SJSA1 (cell line): ENCODE results near the gene L1TD1. TPM values are rescaled to one million over a fixed set of nuclear protein-coding genes. Genes with fewer than 3 reads are reported as not detected.
"Not testable (repeated sequence)": the region's sequence is repeated elsewhere in the genome, so short reads cannot be mapped to it uniquely, and the experiment has no call there.

ENCODE experiments used
- DNase-seq, 2 experiments: peaks; one replicate each; pipeline ENCODE4 v3.0.0-alpha.2; 2015 to 2020; ENCODE audit warnings: low spot score in 2 of 2, low read depth in 1 of 2
- H3K27ac ChIP-seq: fragments of 250-450 bp; sonication (Bioruptor Pico); 2 replicates; pipeline ENCODE4 v1.5.1; 2020; ENCODE audit warnings: mild to moderate bottlenecking, moderate library complexity
- H3K27me3 ChIP-seq: fragments of 250-450 bp; sonication (Bioruptor Pico); replicated peaks from 2 replicates; pipeline ENCODE4 v1.5.1; 2020; ENCODE audit warnings: mild to moderate bottlenecking, moderate library complexity
- H3K36me3 ChIP-seq: fragments of 250-450 bp; sonication (Bioruptor Pico); 2 replicates; pipeline ENCODE4 v1.5.1; 2020; ENCODE audit warnings: mild to moderate bottlenecking
- H3K4me1 ChIP-seq: fragments of 250-450 bp; sonication (Bioruptor Pico); replicated peaks from 2 replicates; pipeline ENCODE4 v1.6.1; 2021; ENCODE audit warnings: mild to moderate bottlenecking
- H3K4me3 ChIP-seq: fragments of 250-450 bp; sonication (Bioruptor Pico); 2 replicates; pipeline ENCODE4 v1.5.1; 2020; ENCODE audit warnings: mild to moderate bottlenecking
- H3K9me3 ChIP-seq: fragments of 250-450 bp; sonication (Bioruptor Pico); replicated peaks from 2 replicates; pipeline ENCODE4 v1.5.1; 2020; ENCODE audit warnings: mild to moderate bottlenecking
- total RNA-seq: library from RNA; depleted of rRNA; stranded (reverse); fragments of >200 nt; shearing (Covaris generic); gene quantifications from 2 replicates; pipeline ENCODE4 v1.2.3, GENCODE V29; 2014

L1TD1 gene
- total RNA-seq, 1 experiment from 2014 or later = not detected

DNA sequence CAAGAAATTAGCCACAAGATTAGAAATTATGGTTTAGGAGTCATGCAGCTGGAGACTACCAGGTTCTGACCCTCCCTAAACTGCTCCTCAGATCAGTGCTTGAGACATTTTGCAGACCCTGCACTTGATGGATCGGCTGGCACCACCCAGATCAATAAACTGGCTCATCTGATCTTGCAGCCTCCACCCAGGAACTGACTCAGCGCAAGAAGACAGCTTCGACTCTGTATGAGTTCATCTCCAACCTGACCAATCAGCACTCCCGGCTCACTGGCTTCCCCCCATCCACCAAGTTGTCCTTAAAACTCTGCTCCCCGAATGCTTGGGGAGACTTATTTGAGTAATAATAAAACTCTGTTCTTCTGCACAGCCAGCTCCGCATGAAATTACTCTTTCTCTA lies 40.0 kb downstream of the L1TD1 start:
- Histone ChIP-seq H3K9me3 (no peaks in the 10 kb centered on the region), H3K4me1 (no peaks in the 10 kb centered on the region), H3K4me3 (no peak overlapping the region), H3K27ac (no peak overlapping the region), H3K27me3 (no peaks in the 10 kb centered on the region), H3K36me3 (no peaks in the 10 kb centered on the region)
- no peak for DNase-seq

GRCh38 chr1:62235576-62235975 lies 40.9 kb downstream of the L1TD1 start:
- Histone ChIP-seq H3K27ac (no peak overlapping the region), H3K4me1 (no peaks in the 10 kb centered on the region), H3K27me3 (no peaks in the 10 kb centered on the region), H3K9me3 (no peaks in the 10 kb centered on the region), H3K4me3 (no peak overlapping the region), H3K36me3 (no peaks in the 10 kb centered on the region)
- no peak for DNase-seq

DNA sequence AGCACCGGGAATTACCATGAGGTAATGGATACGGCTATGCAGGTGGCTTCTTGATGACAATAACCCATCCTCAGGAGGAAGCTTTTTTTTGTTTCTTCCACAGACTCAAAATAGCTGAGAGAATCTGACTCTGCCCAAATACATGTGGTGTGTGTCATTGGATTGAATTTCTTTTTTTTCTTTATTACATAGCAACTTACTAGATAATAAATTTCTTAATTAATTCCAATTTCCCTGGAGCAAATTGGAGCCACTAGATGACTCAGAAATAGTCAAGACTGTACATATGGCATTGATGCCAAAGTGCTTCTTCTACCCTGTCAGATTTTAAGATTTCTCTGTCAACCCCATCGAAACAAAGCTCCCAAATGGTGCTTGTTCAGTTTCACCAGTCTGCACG lies 42.7 kb downstream of the L1TD1 start:
- Histone ChIP-seq H3K4me1 (no peaks in the 10 kb centered on the region), H3K9me3 (no peaks in the 10 kb centered on the region), H3K4me3 (no peak overlapping the region), H3K27me3 (no peaks in the 10 kb centered on the region), H3K27ac (no peak overlapping the region), H3K36me3 (no peaks in the 10 kb centered on the region)
- no peak for DNase-seq

GRCh38 chr1:62237950-62238374 lies 43.3 kb downstream of the L1TD1 start:
- no peak overlapping the region for H3K4me3 ChIP-seq
- no peaks in the 10 kb centered on the region for H3K36me3 ChIP-seq
- H3K9me3 ChIP-seq = no peaks in the 10 kb centered on the region
- DNase-seq = no peak
- H3K4me1 ChIP-seq = no peaks in the 10 kb centered on the region
- H3K27me3 ChIP-seq = no peaks in the 10 kb centered on the region
- H3K27ac ChIP-seq = no peak overlapping the region

DNA sequence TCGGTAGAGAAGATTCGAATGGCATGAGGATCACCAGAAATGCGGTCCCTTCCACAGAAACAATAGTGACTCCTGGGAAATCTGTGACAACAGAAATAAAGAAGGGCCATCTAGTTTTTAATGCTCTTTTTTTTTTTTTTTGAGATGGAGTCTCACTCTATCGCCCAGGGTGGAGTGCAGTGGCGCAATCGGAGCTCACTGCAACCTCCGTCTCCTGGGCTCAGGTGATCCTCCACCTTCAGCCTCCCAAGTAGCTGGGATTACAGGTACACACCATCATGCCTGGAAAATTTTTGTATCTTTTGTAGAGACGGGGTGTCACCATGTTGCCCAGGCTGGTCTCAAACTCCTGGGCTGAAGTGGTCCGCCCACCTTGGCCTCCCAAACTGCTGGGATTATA lies 43.9 kb downstream of the L1TD1 start:
- Histone ChIP-seq H3K4me3 (no peak overlapping the region), H3K27me3 (no peaks in the 10 kb centered on the region), H3K36me3 (no peaks in the 10 kb centered on the region), H3K27ac (no peak overlapping the region), H3K9me3 (no peaks in the 10 kb centered on the region), H3K4me1 (no peaks in the 10 kb centered on the region)
- DNase-seq = no peak

DNA sequence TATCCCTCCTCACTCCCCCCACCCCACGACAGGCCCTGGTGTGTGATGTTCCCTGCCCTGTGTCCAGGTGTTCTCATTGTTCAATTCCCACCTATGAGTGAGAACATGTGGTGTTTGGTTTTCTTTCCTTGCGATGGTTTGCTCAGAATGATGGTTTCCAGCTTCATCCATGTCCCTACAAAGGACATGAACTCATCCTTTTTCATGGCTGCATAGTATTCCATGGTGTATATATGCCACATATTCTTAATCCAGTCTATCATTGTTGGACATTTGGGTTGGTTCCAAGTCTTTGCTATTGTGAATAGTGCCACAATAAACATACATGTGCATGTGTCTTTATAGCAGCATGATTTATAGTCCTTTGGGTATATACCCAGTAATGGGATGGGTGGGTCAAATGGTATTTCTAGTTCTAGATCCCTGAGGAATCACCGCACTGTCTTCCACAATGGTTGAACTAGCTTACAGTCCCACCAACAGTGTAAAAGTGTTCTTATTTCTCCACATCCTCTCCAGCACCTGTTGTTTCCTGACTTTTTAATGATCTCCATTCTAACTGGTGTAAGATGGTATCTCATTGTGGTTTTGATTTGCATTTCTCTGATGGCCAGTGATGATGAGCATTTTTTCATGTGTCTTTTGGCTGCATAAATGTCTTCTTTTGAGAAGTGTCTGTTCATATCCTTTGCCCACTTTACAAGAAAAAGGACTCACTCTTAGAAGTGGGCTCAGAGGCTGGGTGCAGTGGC lies 45.2 kb downstream of the L1TD1 start:
- H3K36me3 ChIP-seq = not testable (repeated sequence)

DNA sequence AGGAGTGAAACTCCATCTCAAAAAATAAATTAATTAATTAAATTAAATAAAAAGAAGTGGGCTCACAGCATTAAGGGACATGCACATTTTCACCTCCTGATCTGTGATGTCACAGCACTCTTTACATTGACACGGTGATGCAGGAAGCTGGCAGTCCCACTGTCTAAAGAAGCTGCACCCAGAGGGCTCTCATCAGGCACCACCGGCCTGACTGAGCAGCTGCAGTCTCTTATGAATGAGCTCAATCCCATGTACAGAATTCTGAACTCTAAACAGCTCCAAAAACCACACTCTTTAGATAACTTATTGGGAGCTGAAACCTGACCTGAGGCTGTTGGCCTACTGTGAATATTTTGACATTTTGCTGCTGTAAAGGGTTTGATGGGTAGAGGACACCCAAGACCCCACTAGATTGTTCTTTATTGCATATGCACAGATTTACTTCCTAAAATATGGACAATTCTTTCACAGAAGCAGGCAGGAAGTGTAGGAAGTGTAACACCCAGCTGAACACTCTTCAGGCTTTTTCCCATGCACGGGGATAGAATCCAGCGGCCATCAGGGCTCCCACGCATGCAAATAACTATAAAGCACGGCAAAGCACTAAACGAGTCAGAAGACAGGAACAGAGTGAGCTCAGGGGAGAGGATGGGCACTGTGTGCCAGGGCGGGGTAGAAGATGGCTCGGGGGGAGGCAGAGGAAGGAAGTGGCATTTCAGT lies 46.2 kb downstream of the L1TD1 start:
- Histone ChIP-seq H3K4me1 (no peaks in the 10 kb centered on the region), H3K27me3 (no peaks in the 10 kb centered on the region), H3K4me3 (no peak overlapping the region), H3K36me3 (no peaks in the 10 kb centered on the region), H3K27ac (no peak overlapping the region), H3K9me3 (no peaks in the 10 kb centered on the region)
- no peak for DNase-seq

More for the DNA sequence above, 45.2 kb downstream of the L1TD1 start:
- not testable (repeated sequence) for H3K27me3 ChIP-seq, H3K4me1 ChIP-seq, H3K4me3 ChIP-seq, H3K9me3 ChIP-seq, H3K27ac ChIP-seq, DNase-seq

- DNase-seq = no peak
- H3K9me3 ChIP-seq = no peaks in the 10 kb centered on the region
- no peaks in the 10 kb centered on the region for H3K4me1 ChIP-seq
- no peak overlapping the region for H3K4me3 ChIP-seq
- no peak overlapping the region for H3K27ac ChIP-seq
- H3K36me3 ChIP-seq = no peaks in the 10 kb centered on the region
- no peaks in the 10 kb centered on the region for H3K27me3 ChIP-seq
These were observed 46.9 kb downstream of the L1TD1 start for GRCh38 chr1:62241371-62242131.

GRCh38 chr1:62244380-62244779 lies 49.7 kb downstream of the L1TD1 start:
- not testable (repeated sequence) for H3K36me3 ChIP-seq, DNase-seq, H3K4me1 ChIP-seq, H3K9me3 ChIP-seq, H3K27ac ChIP-seq, H3K27me3 ChIP-seq, H3K4me3 ChIP-seq

DNA sequence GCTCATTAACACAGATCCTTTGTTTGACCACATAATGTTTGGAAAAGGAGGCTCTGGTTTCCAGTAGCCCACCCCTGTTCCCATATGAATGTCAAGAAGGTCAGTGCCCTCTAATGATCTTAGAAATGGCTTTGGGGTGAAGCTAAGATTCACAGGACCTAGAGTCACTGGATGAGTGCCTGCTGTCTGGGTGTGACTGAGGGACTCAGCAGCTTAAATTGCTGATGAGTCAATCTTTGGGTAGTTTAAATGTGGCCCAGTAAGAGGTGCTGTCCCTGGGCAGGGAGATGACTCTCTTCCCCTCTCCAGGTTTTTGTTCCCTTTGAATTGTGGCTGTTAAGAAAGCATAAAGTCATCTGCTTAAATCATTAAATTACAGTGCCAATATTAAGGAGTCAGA lies 50.6 kb downstream of the L1TD1 start:
- H3K36me3 ChIP-seq = no peaks in the 10 kb centered on the region
- DNase-seq = no peak
- H3K27ac ChIP-seq = no peak overlapping the region
- no peaks in the 10 kb centered on the region for H3K9me3 ChIP-seq
- H3K4me1 ChIP-seq = no peaks in the 10 kb centered on the region
- no peaks in the 10 kb centered on the region for H3K27me3 ChIP-seq
- no peak overlapping the region for H3K4me3 ChIP-seq

DNA sequence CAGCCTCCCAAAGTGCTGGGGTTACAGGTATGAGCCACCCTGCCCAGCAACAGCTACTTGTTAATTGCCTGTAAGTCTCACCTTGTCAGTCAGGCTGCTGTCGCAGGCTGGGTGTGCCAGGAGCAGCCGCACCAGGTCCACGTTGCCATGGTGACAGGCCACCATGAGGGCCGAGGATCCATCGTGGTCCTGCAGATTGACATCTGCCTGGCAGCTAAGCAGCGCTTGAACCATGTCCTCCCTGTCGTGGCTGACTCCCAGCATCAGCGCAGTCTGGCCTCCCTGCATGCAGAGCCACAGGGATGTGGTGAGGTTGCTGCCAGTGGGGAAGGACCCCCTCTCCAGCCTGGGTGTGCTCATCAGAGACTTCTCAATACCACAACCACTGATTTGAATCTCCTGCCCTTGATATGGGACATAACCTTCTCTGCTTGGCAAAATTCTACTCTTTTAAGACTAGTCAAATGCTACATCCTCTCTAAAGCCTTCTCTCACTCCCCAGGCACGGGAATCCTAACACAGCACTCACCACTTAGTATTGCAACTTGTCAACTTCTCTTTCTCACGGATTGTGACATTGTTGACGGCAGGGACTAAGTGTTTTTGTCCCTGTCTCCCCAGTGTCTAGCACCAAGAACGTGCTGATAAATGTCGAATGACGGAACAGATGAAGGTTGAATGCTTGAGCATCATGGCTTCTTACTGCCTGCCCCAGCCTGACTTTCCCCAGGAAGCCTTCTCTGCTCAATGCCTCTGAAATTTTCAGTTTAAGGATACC lies 52.9 kb downstream of the L1TD1 start:
- no peaks in the 10 kb centered on the region for H3K36me3 ChIP-seq
- no peaks in the 10 kb centered on the region for H3K9me3 ChIP-seq
- H3K27ac ChIP-seq = no peak overlapping the region
- no peaks in the 10 kb centered on the region for H3K4me1 ChIP-seq
- DNase-seq = no peak
- no peak overlapping the region for H3K4me3 ChIP-seq
- H3K27me3 ChIP-seq = no peaks in the 10 kb centered on the region

GRCh38 chr1:62250126-62250726 lies 55.6 kb downstream of the L1TD1 start:
- H3K27me3 ChIP-seq = no peaks in the 10 kb centered on the region
- DNase-seq = no peak
- H3K9me3 ChIP-seq = no peaks in the 10 kb centered on the region
- no peaks in the 10 kb centered on the region for H3K36me3 ChIP-seq
- no peak overlapping the region for H3K27ac ChIP-seq
- no peaks in the 10 kb centered on the region for H3K4me1 ChIP-seq
- H3K4me3 ChIP-seq = no peak overlapping the region

GRCh38 chr1:62259551-62259950 lies 64.9 kb downstream of the L1TD1 start:
- Histone ChIP-seq H3K27me3 (no peaks in the 10 kb centered on the region), H3K4me1 (no peaks in the 10 kb centered on the region), H3K9me3 (no peaks in the 10 kb centered on the region), H3K27ac (no peak overlapping the region), H3K36me3 (no peaks in the 10 kb centered on the region), H3K4me3 (no peak overlapping the region)
- no peak for DNase-seq
